A673 (cell line): ENCODE measurements around the gene GLRA3. TPM values are rescaled to one million over a fixed set of nuclear protein-coding genes. Genes with fewer than 3 reads are reported as not detected.

ENCODE experiments used
- BruUV-seq: library from RNA; stranded (reverse); fragments of 400-500 nt; replicated peaks from 2 replicates; lab custom pipeline; 2021; lab: Mats Ljungman, UMichigan
- CTCF ChIA-PET: fragments of 300-600 bp; sonication (Branson Sonifier 250); formaldehyde crosslinking; loops from one replicate; lab custom pipeline; 2022; ENCODE audit warnings: antibody characterized with exemption; lab: Charles Lee
- POLR2A ChIA-PET: fragments of 300-600 bp; sonication (Branson Sonifier 250); formaldehyde crosslinking; loops from one replicate; lab custom pipeline; 2022; ENCODE audit warnings: antibody characterized with exemption; ENCODE audit not compliant: low non-redundant PET; lab: Charles Lee
- DNase-seq: peaks from one replicate; pipeline ENCODE4 v3.0.0-alpha.2; 2015; ENCODE audit warnings: low spot score
- H3K27ac ChIP-seq: fragments of 200-600 bp; sonication (generic); 2 replicates; pipeline ENCODE4 v1.5.1; 2016; ENCODE audit warnings: mixed run types, low read depth, mild to moderate bottlenecking, mixed read lengths, antibody characterized with exemption, low read length; ENCODE audit not compliant: poor library complexity, severe bottlenecking
- H3K27me3 ChIP-seq: fragments of 200-600 bp; sonication (generic); replicated peaks from 2 replicates; pipeline ENCODE4 v1.6.1; 2017; ENCODE audit warnings: mixed run types, low read depth, mild to moderate bottlenecking, mixed read lengths, antibody characterized with exemption, low read length; ENCODE audit not compliant: insufficient read depth, poor library complexity
- H3K36me3 ChIP-seq: fragments of 200-600 bp; sonication (generic); 2 replicates; pipeline ENCODE4 v1.6.1; 2016; ENCODE audit warnings: mixed run types, mild to moderate bottlenecking, mixed read lengths, antibody characterized with exemption, low read length; ENCODE audit not compliant: insufficient read depth, poor library complexity, severe bottlenecking
- H3K4me1 ChIP-seq: fragments of 200-600 bp; sonication (generic); 2 replicates; pipeline ENCODE4 v1.6.1; 2017; ENCODE audit warnings: mixed run types, mild to moderate bottlenecking, mixed read lengths, antibody characterized with exemption, low read length; ENCODE audit not compliant: insufficient read depth, poor library complexity, severe bottlenecking
- H3K4me3 ChIP-seq: fragments of 200-600 bp; sonication (generic); 2 replicates; pipeline ENCODE4 v1.5.1; 2016; ENCODE audit warnings: low read depth, mixed run types, mild to moderate bottlenecking, mixed read lengths, low read length; ENCODE audit not compliant: poor library complexity, severe bottlenecking
- H3K9me3 ChIP-seq: fragments of 200-600 bp; sonication (generic); 2 replicates; pipeline ENCODE4 v1.6.1; 2016; ENCODE audit warnings: mixed run types, low read depth, mild to moderate bottlenecking, mixed read lengths, antibody characterized with exemption, low read length; ENCODE audit not compliant: poor library complexity, severe bottlenecking
- EZH2 ChIP-seq: fragments of 200-600 bp; sonication (generic); IDR thresholded peaks from 2 replicates; pipeline ENCODE4 v1.6.1; 2017; ENCODE audit warnings: borderline replicate concordance, low read depth, mild to moderate bottlenecking, mixed read lengths, antibody characterized with exemption, low read length; ENCODE audit not compliant: poor library complexity, severe bottlenecking
- intact Hi-C: fragments of 100-400 bp; cut with micrococcal nuclease; formaldehyde crosslinking; loops from one replicate; pipeline ENCODE4 v1.10.0; 2022; ENCODE audit not compliant: unreplicated experiment
- total RNA-seq: library from RNA; stranded (reverse); gene quantifications from 2 replicates; pipeline ENCODE4 v1.2.3, GENCODE V29; 2021
- TF ChIP-seq, protein P1 (sequence below): fragments of 300-800, 200-600 bp; sonication (generic); conservative IDR thresholded peaks from 2 replicates; pipeline ENCODE4 v1.5.1; 2017; ENCODE audit warnings: low read depth, mild to moderate bottlenecking, antibody characterized with exemption, low read length, moderate library complexity, mixed read lengths

GLRA3 gene
- total RNA-seq, 1 experiment from 2014 or later: 0.06 TPM

DNA sequence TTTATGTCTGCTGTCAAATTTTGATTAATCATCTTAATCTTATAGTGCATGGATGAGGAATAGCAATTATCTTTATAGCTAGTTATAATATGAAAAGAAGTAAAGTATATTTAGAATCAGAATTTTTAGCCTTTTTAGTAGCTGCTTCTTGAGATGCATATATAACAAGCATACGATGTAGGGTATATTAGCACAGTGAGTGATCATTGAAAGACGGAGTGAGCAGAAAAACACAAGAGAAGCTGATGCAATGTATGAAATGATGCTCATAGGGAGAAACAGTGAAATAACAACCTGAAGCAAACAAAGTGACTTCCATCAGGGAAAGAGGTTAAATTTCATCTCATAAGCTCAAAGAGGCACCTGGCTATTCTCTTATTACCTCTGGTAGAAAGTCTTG lies 77.0 kb downstream of the GLRA3 start:
- no peaks in the 10 kb centered on the region for H3K9me3 ChIP-seq
- no peak for TF ChIP-seq EZH2
- TF ChIP-seq, protein P1, sequence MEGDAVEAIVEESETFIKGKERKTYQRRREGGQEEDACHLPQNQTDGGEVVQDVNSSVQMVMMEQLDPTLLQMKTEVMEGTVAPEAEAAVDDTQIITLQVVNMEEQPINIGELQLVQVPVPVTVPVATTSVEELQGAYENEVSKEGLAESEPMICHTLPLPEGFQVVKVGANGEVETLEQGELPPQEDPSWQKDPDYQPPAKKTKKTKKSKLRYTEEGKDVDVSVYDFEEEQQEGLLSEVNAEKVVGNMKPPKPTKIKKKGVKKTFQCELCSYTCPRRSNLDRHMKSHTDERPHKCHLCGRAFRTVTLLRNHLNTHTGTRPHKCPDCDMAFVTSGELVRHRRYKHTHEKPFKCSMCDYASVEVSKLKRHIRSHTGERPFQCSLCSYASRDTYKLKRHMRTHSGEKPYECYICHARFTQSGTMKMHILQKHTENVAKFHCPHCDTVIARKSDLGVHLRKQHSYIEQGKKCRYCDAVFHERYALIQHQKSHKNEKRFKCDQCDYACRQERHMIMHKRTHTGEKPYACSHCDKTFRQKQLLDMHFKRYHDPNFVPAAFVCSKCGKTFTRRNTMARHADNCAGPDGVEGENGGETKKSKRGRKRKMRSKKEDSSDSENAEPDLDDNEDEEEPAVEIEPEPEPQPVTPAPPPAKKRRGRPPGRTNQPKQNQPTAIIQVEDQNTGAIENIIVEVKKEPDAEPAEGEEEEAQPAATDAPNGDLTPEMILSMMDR: no peak
- POLR2A ChIA-PET: no interaction called here
- CTCF ChIA-PET: interaction anchor here (0.7 kb wide), 1 partner anchor 12 kb away, joined by 3 read pairs; no protein-coding TSS in a partner anchor
- no peaks in the 10 kb centered on the region for H3K27me3 ChIP-seq
- no TSS peak for BruUV-seq
- no peak overlapping the region for H3K4me3 ChIP-seq
- H3K4me1 ChIP-seq: peaks cover 4% of the 10 kb centered on the region
- intact Hi-C loops: no loop called here
- no peak for DNase-seq
- H3K27ac ChIP-seq: no peak overlapping the region
- no peaks in the 10 kb centered on the region for H3K36me3 ChIP-seq

DNA sequence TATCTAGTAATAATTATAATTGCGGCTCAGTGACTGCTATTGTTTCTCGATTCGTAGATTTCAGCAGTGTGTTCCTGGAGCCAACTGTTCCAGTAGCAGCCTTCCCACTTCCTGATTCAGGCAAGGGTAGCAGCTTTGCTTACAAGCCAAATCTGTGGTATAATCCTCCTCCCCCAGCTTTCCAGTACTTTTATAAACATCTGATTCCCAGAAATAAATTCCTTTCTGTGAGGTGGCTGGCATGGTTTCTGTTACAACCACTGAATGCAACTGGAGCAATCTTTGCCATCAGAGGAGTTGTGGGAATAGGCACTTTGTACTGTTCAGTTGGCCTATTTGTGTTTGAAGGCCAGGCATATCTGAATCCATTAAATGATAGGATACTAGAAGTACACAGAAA lies 80.0 kb downstream of the GLRA3 start:
- intact Hi-C loops: no loop called here
- no peaks in the 10 kb centered on the region for H3K27me3 ChIP-seq
- TF ChIP-seq, protein P1: no peak
- no peak for TF ChIP-seq EZH2
- no peaks in the 10 kb centered on the region for H3K36me3 ChIP-seq
- peaks cover 4% of the 10 kb centered on the region for H3K4me1 ChIP-seq
- H3K27ac ChIP-seq: no peak overlapping the region
- POLR2A ChIA-PET: no interaction called here
- CTCF ChIA-PET: no interaction called here
- no peaks in the 10 kb centered on the region for H3K9me3 ChIP-seq
- BruUV-seq: no TSS peak
- no peak for DNase-seq
- H3K4me3 ChIP-seq: no peak overlapping the region

DNA sequence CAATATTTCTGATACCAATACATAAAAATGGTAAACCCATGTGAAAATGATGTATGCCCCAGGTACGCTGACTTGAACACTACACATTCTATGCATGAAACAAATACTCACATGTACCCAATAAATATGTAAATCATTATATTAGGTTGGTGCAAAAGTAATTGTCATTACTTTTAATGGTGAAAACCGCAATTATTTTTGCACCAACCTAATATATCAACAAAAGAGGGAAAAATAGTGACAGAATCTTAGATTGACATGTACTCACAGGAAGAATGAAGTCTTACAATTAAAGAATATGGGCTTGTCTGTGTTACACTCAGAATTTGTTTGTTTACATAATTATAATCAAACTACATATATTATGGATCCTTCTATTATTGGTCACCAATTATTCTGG lies 82.3 kb downstream of the GLRA3 start:
- ChIA-PET CTCF (no interaction called here), POLR2A (no interaction called here)
- BruUV-seq: no TSS peak
- no peak overlapping the region for H3K4me3 ChIP-seq
- no peak overlapping the region for H3K27ac ChIP-seq
- no peaks in the 10 kb centered on the region for H3K36me3 ChIP-seq
- H3K27me3 ChIP-seq: no peaks in the 10 kb centered on the region
- TF ChIP-seq, protein P1: no peak
- no peak for TF ChIP-seq EZH2
- no peaks in the 10 kb centered on the region for H3K9me3 ChIP-seq
- DNase-seq: no peak
- intact Hi-C loops: no loop called here
- H3K4me1 ChIP-seq: no peaks in the 10 kb centered on the region
